ENCODE data around the gene PAX8. TPM values are rescaled to one million over a fixed set of nuclear protein-coding genes. Genes with fewer than 3 reads are reported as not detected.

PAX8 gene
- total and polyA plus RNA-seq, 2 donors (not counting 1 experiment from before 2014, with no cell fraction given): 0.45 to 0.64 TPM

DNA sequence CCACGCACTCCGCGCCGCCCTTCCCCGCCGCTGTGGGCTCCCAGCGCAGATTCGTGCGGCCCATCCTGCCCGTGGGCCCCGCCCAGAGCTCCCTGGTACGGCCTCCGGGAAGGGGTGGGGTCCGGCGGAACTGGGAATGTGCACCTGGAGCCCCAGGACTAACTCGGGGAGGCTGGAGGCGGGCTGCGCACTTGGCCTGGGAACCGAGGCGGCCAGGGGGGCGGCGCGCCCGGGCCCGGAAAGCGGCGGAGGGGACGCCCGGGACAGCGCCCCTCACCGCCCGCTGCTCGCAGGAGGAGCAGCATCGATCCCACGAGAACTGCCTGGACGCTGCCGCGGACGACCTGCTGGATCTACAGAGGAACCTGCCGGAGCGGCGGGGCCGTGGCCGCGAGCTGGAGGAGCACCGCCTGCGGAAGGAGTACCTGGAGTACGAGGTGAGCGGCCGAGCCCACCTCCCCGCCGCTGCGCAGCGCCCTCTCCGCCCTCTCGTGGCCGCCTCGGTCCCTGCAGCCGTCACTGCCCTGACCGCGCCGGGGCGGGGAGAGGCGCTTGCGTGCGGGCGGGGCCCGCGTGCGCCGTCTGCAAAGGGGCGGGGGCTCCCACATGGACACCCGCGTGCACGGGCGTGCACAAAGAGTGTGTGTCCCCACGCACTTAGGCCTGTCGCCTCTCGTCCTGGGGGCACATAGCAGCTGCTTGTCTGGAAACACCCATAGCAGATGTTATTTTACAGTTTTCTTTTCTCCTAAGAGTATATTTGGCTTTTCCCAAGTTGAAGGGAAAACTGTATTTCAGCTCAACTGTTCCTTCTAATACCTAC is 79.7 kb downstream of the PAX8 start:
- H3K9me3 Mint-ChIP-seq (ENCODE audit: insufficient read depth): no peaks in the 10 kb centered on the region
- no peaks in the 10 kb centered on the region for H3K27me3 Mint-ChIP-seq
- ChIA-PET POLR2A (interaction anchor here (0.6 to 2.2 kb wide), 8 partner anchors 8 to 120 kb away, joined by 3 to 14 read pairs (median 5); partner anchors contain the start of gene PSD4), CTCF (interaction anchor here (0.9 to 17.9 kb wide), 26 partner anchors 9 to 191 kb away, joined by 3 to 590 read pairs (median 5); partner anchors contain the start of gene PSD4)
- Histone ChIP-seq H3K9me3 (ENCODE audit: control extremely low read depth in 1 of 3, control insufficient read depth in 2 of 3, insufficient read depth in 1 of 3, low read length in 2 of 3) (peaks cover 0 to 4% (median 0%) of the 10 kb centered on the region in 3 donors), H2AFZ (ENCODE audit: insufficient read depth, low read depth, low read length, poor library complexity, severe bottlenecking) (peak overlapping the region; percentile 43), H3K79me2 (ENCODE audit: control insufficient read depth, insufficient read depth, low read length) (no peaks in the 10 kb centered on the region), H3K27me3 (replicated peaks in 1 of 4; ENCODE audit: control extremely low read depth in 1 of 4, control insufficient read depth in 3 of 4, insufficient read depth in 4 of 4, low read length in 3 of 4) (no peaks in the 10 kb centered on the region), H3K9ac (ENCODE audit: low read length) (peak overlapping the region; percentile 41), H3K4me3 (ENCODE audit: control extremely low read depth in 1 of 5, extremely low read depth in 1 of 5, insufficient read depth in 1 of 5, low read depth in 2 of 5, low read length in 4 of 5) (peak overlapping the region in 4 of 5 experiments; percentile 11 to 47 (median 32)), H4K20me1 (ENCODE audit: control insufficient read depth, insufficient read depth, low read length, poor library complexity, severe bottlenecking) (peaks cover 74% of the 10 kb centered on the region), H3K36me3 (replicated peaks in 1 of 2; ENCODE audit: control extremely low read depth in 1 of 2, control insufficient read depth in 1 of 2, extremely low read depth in 1 of 2, insufficient read depth in 2 of 2, low read length in 1 of 2) (peaks cover 8 to 77% of the 10 kb centered on the region in 2 experiments), H3K27ac (ENCODE audit: low read length in 2 of 2) (peak overlapping the region in 1 of 2 donors; percentile 54), H3K4me1 (ENCODE audit: control insufficient read depth in 2 of 2, insufficient read depth in 2 of 2, low read length in 2 of 2) (peaks cover 8 to 14% of the 10 kb centered on the region in 2 donors), H3K4me2 (replicated peaks; ENCODE audit: low read depth, low read length, poor library complexity, severe bottlenecking) (peak overlapping the region; percentile 71)
- 16% methylated on average over 77 of the region's 79 CpGs for WGBS (ENCODE audit: insufficient coverage)
- DNase-seq (peak; percentile 86), ATAC-seq (ENCODE audit: low read depth) (peak; percentile 90)
- H3K27ac Mint-ChIP-seq: peak overlapping the region; percentile 50
- no peak for TF ChIP-seq EZH2 (IDR thresholded peaks at IDR 0.05; ENCODE audit: borderline replicate concordance, insufficient read depth, low read depth, low read length, poor library complexity, severe bottlenecking)
- TF ChIP-seq, protein P1, sequence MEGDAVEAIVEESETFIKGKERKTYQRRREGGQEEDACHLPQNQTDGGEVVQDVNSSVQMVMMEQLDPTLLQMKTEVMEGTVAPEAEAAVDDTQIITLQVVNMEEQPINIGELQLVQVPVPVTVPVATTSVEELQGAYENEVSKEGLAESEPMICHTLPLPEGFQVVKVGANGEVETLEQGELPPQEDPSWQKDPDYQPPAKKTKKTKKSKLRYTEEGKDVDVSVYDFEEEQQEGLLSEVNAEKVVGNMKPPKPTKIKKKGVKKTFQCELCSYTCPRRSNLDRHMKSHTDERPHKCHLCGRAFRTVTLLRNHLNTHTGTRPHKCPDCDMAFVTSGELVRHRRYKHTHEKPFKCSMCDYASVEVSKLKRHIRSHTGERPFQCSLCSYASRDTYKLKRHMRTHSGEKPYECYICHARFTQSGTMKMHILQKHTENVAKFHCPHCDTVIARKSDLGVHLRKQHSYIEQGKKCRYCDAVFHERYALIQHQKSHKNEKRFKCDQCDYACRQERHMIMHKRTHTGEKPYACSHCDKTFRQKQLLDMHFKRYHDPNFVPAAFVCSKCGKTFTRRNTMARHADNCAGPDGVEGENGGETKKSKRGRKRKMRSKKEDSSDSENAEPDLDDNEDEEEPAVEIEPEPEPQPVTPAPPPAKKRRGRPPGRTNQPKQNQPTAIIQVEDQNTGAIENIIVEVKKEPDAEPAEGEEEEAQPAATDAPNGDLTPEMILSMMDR (IDR thresholded peaks at IDR 0.05): peak; percentile 98
- intact Hi-C loops (cut with micrococcal nuclease): loop anchor here (1.0 kb wide), 4 partner anchors 23 to 119 kb away; no protein-coding TSS in a partner anchor
- H3K4me1 Mint-ChIP-seq: peaks cover 9% of the 10 kb centered on the region
- peak overlapping the region; percentile 80 for H3K4me3 Mint-ChIP-seq
